Skeletal muscle tissue (tissue), 4 donors: ENCODE measurements around the gene GLIS1. TPM values are rescaled to one million over a fixed set of nuclear protein-coding genes. Genes with fewer than 3 reads are reported as not detected.

Experiments used
- H3K27ac ChIP-seq: one replicate; pipeline ENCODE4 v1.7.0; 2013; ENCODE audit warnings: mild to moderate bottlenecking, low read depth, low read length, inconsistent platforms
- H3K27me3 ChIP-seq, 3 donors: one replicate each; pipeline ENCODE4 v1.7.0; 2013; ENCODE audit warnings: low read length in 3 of 3; ENCODE audit not compliant: control insufficient read depth in 3 of 3, insufficient read depth in 3 of 3
- H3K36me3 ChIP-seq, 3 donors: one replicate each; pipeline ENCODE4 v1.7.0; 2013; ENCODE audit warnings: low read length in 3 of 3; ENCODE audit not compliant: control insufficient read depth in 3 of 3, insufficient read depth in 3 of 3
- H3K4me1 ChIP-seq, 3 donors: one replicate each; pipeline ENCODE4 v1.7.0; 2013; ENCODE audit warnings: low read length in 3 of 3, mild to moderate bottlenecking in 3 of 3; ENCODE audit not compliant: control insufficient read depth in 3 of 3, insufficient read depth in 3 of 3
- H3K4me3 ChIP-seq, 3 donors: one replicate each; pipeline ENCODE4 v1.7.0; 2013; ENCODE audit warnings: low read length in 3 of 3
- H3K9ac ChIP-seq, 3 donors: one replicate each; pipeline ENCODE4 v1.7.0; 2013; ENCODE audit warnings: low read length in 3 of 3, mild to moderate bottlenecking in 3 of 3, moderate library complexity in 2 of 3, low read depth in 1 of 3
- H3K9me3 ChIP-seq, 3 donors: one replicate each; pipeline ENCODE4 v1.7.0; 2013; ENCODE audit warnings: low read length in 3 of 3; ENCODE audit not compliant: control insufficient read depth in 3 of 3
- total RNA-seq: library from RNA; depleted of rRNA; stranded (reverse); fragments of >200 nt; gene quantifications from one replicate; pipeline ENCODE4 v1.2.3, GENCODE V29; 2014
- donor health status: Osteomylitis.

The GLIS1 gene
- total RNA-seq, 1 donor from 2014 or later = not detected

GRCh38 chr1:53511933-53512806 is 226.8 kb downstream of the GLIS1 start:
- peaks cover 0 to 8% (median 0%) of the 10 kb centered on the region in 3 donors for H3K27me3 ChIP-seq
- no peak overlapping the region for H3K27ac ChIP-seq
- H3K9ac ChIP-seq = no peak overlapping the region
- peaks cover 0 to 6% (median 0%) of the 10 kb centered on the region in 3 donors for H3K4me1 ChIP-seq
- H3K9me3 ChIP-seq = no peaks in the 10 kb centered on the region
- no peaks in the 10 kb centered on the region for H3K36me3 ChIP-seq
- H3K4me3 ChIP-seq = no peak overlapping the region

GRCh38 chr1:53511323-53511932 is 227.5 kb downstream of the GLIS1 start:
- H3K4me1 ChIP-seq = peaks cover 0 to 6% (median 0%) of the 10 kb centered on the region in 3 donors
- H3K9me3 ChIP-seq = no peaks in the 10 kb centered on the region
- no peak overlapping the region for H3K4me3 ChIP-seq
- peaks cover 0 to 11% (median 0%) of the 10 kb centered on the region in 3 donors for H3K27me3 ChIP-seq
- H3K9ac ChIP-seq = no peak overlapping the region
- no peaks in the 10 kb centered on the region for H3K36me3 ChIP-seq
- H3K27ac ChIP-seq = no peak overlapping the region

GRCh38 chr1:53510215-53510614 is 228.7 kb downstream of the GLIS1 start:
- Histone ChIP-seq H3K36me3 (no peaks in the 10 kb centered on the region), H3K27me3 (peaks cover 0 to 11% (median 0%) of the 10 kb centered on the region in 3 donors), H3K9ac (no peak overlapping the region), H3K4me1 (peaks cover 0 to 6% (median 0%) of the 10 kb centered on the region in 3 donors), H3K9me3 (no peaks in the 10 kb centered on the region), H3K4me3 (no peak overlapping the region), H3K27ac (no peak overlapping the region)

GRCh38 chr1:53509775-53510174 is 229.2 kb downstream of the GLIS1 start:
- Histone ChIP-seq H3K27me3 (peaks cover 0 to 11% (median 0%) of the 10 kb centered on the region in 3 donors), H3K9me3 (no peaks in the 10 kb centered on the region), H3K9ac (no peak overlapping the region), H3K4me3 (no peak overlapping the region), H3K4me1 (peaks cover 0 to 6% (median 0%) of the 10 kb centered on the region in 3 donors), H3K27ac (no peak overlapping the region), H3K36me3 (no peaks in the 10 kb centered on the region)

- H3K9me3 ChIP-seq = no peaks in the 10 kb centered on the region
- H3K27ac ChIP-seq = no peak overlapping the region
- peaks cover 0 to 6% (median 0%) of the 10 kb centered on the region in 3 donors for H3K4me1 ChIP-seq
- H3K4me3 ChIP-seq = no peak overlapping the region
- peaks cover 0 to 12% (median 0%) of the 10 kb centered on the region in 3 donors for H3K27me3 ChIP-seq
- no peaks in the 10 kb centered on the region for H3K36me3 ChIP-seq
- no peak overlapping the region for H3K9ac ChIP-seq
Observed at GRCh38 chr1:53508991-53509666, 229.8 kb downstream of the GLIS1 start.

GRCh38 chr1:53508056-53508990 is 230.6 kb downstream of the GLIS1 start:
- Histone ChIP-seq H3K36me3 (no peaks in the 10 kb centered on the region), H3K27ac (no peak overlapping the region), H3K4me3 (no peak overlapping the region), H3K4me1 (peaks cover 0 to 6% (median 0%) of the 10 kb centered on the region in 3 donors), H3K9ac (no peak overlapping the region), H3K9me3 (no peaks in the 10 kb centered on the region), H3K27me3 (peaks cover 0 to 18% (median under 1%) of the 10 kb centered on the region in 3 donors)

GRCh38 chr1:53507116-53507820 is 231.7 kb downstream of the GLIS1 start:
- Histone ChIP-seq H3K9ac (no peak overlapping the region), H3K4me3 (no peak overlapping the region), H3K27me3 (peaks cover 0 to 21% (median 4%) of the 10 kb centered on the region in 3 donors), H3K4me1 (peaks cover 0 to 4% (median 0%) of the 10 kb centered on the region in 3 donors), H3K9me3 (no peaks in the 10 kb centered on the region), H3K27ac (no peak overlapping the region), H3K36me3 (no peaks in the 10 kb centered on the region)

GRCh38 chr1:53506355-53507050 is 232.5 kb downstream of the GLIS1 start:
- H3K4me1 ChIP-seq = peaks cover 0 to under 1% (median 0%) of the 10 kb centered on the region in 3 donors
- no peak overlapping the region for H3K4me3 ChIP-seq
- peaks cover 0 to 23% (median 6%) of the 10 kb centered on the region in 3 donors for H3K27me3 ChIP-seq
- no peak overlapping the region for H3K9ac ChIP-seq
- H3K9me3 ChIP-seq = no peaks in the 10 kb centered on the region
- H3K36me3 ChIP-seq = no peaks in the 10 kb centered on the region
- no peak overlapping the region for H3K27ac ChIP-seq
